Dermis blood vessel endothelial cell (primary cell): ENCODE results near the gene ZNF92. TPM values are rescaled to one million over a fixed set of nuclear protein-coding genes. Genes with fewer than 3 reads are reported as not detected.
"Not testable (repeated sequence)": the region's sequence is repeated elsewhere in the genome, so short reads cannot be mapped to it uniquely, and the experiment has no call there.

ENCODE experiments used
- DNase-seq: peaks from one replicate; pipeline ENCODE4 v3.0.0; 2010
- total RNA-seq: library from RNA; depleted of rRNA; stranded (reverse); fragments of >200 nt; gene quantifications from 2 replicates; pipeline ENCODE4 v1.2.3, GENCODE V29; 2014

Gene ZNF92
- 7.6 and 15.3 TPM in 2 replicates for total RNA-seq

- DNase-seq, result peak; percentile 98
Observed at GRCh38 chr7:65373608-65374351, at the start of gene ZNF92. Gene ZNF92 (plus strand): TSS chr7:65373855. CDS start chr7:65373998, 143 bp downstream.

GRCh38 chr7:65325793-65326432, 47.7 kb upstream of the ZNF92 start:
- DNase-seq, result no peak

- no peak for DNase-seq
Observed at GRCh38 chr7:65338346-65338745, 35.3 kb upstream of the ZNF92 start.

- DNase-seq, result no peak
Observed at GRCh38 chr7:65339257-65339656, 34.4 kb upstream of the ZNF92 start.

GRCh38 chr7:65342723-65343629, 30.7 kb upstream of the ZNF92 start:
- no peak for DNase-seq

GRCh38 chr7:65344541-65344940, 29.1 kb upstream of the ZNF92 start:
- DNase-seq, result not testable (repeated sequence)

- DNase-seq, result no peak
Observed at GRCh38 chr7:65354263-65354662, 19.4 kb upstream of the ZNF92 start.

- no peak for DNase-seq
Observed at GRCh38 chr7:65369843-65370242, 3.8 kb upstream of the ZNF92 start.

GRCh38 chr7:65371468-65371867, 2.2 kb upstream of the ZNF92 start:
- DNase-seq, result no peak

GRCh38 chr7:65379318-65379717, 5.7 kb downstream of the ZNF92 start:
- no peak for DNase-seq

- DNase-seq, result no peak
Observed at GRCh38 chr7:65381742-65382141, 8.1 kb downstream of the ZNF92 start.

- no peak for DNase-seq
Observed at GRCh38 chr7:65382452-65382851, 8.8 kb downstream of the ZNF92 start.

- no peak for DNase-seq
Observed at GRCh38 chr7:65387891-65388290, 14.2 kb downstream of the ZNF92 start.

- DNase-seq, result no peak
Observed at GRCh38 chr7:65390588-65390987, 16.9 kb downstream of the ZNF92 start.

GRCh38 chr7:65397730-65398142, 24.1 kb downstream of the ZNF92 start:
- DNase-seq, result peak; percentile 23

- DNase-seq, result not testable (repeated sequence)
Observed at GRCh38 chr7:65398671-65399070, 25.0 kb downstream of the ZNF92 start.

- DNase-seq, result not testable (repeated sequence)
Observed at GRCh38 chr7:65399101-65399500, 25.4 kb downstream of the ZNF92 start.

GRCh38 chr7:65404020-65404419, 30.4 kb downstream of the ZNF92 start:
- no peak for DNase-seq

GRCh38 chr7:65406706-65407105, 33.1 kb downstream of the ZNF92 start:
- peak; percentile 59 for DNase-seq

- DNase-seq, result no peak
Observed at GRCh38 chr7:65409363-65409762, 35.7 kb downstream of the ZNF92 start.

- DNase-seq, result no peak
Observed at GRCh38 chr7:65411249-65411648, 37.6 kb downstream of the ZNF92 start.

GRCh38 chr7:65422670-65423069, 49.0 kb downstream of the ZNF92 start:
- DNase-seq, result no peak

- not testable (repeated sequence) for DNase-seq
Observed at GRCh38 chr7:65423286-65423685, 49.6 kb downstream of the ZNF92 start.
